Endodermal cell (in vitro differentiated cells): ENCODE measurements around the gene GPX4. TPM values are rescaled to one million over a fixed set of nuclear protein-coding genes. Genes with fewer than 3 reads are reported as not detected.

Source experiments
- DNase-seq: peaks from one replicate; pipeline ENCODE4 v3.0.0-alpha.2; 2017
- H3K27ac ChIP-seq: 2 replicates; pipeline ENCODE4 v1.5.1; 2013; ENCODE audit warnings: mild to moderate bottlenecking, low read depth, low read length, moderate library complexity
- H3K27me3 ChIP-seq: 2 replicates; pipeline ENCODE4 v1.6.1; 2013; ENCODE audit warnings: mild to moderate bottlenecking, low read length, moderate library complexity; ENCODE audit not compliant: insufficient read depth, control insufficient read depth, poor library complexity, severe bottlenecking
- H3K36me3 ChIP-seq: 2 replicates; pipeline ENCODE4 v1.7.0; 2013; ENCODE audit warnings: mild to moderate bottlenecking, low read length, moderate library complexity; ENCODE audit not compliant: control insufficient read depth, insufficient read depth
- H3K4me1 ChIP-seq: one replicate; pipeline ENCODE4 v1.7.0; 2013; ENCODE audit warnings: low read length; ENCODE audit not compliant: control insufficient read depth, insufficient read depth
- H3K4me3 ChIP-seq: 2 replicates; pipeline ENCODE4 v1.5.1; 2013; ENCODE audit warnings: mild to moderate bottlenecking, low read length, moderate library complexity
- H3K9ac ChIP-seq: 2 replicates; pipeline ENCODE4 v1.6.1; 2013; ENCODE audit warnings: mild to moderate bottlenecking, low read length, moderate library complexity; ENCODE audit not compliant: poor library complexity, severe bottlenecking; ENCODE audit errors: extremely low read depth
- H3K9me3 ChIP-seq: 2 replicates; pipeline ENCODE4 v1.6.1; 2013; ENCODE audit warnings: mild to moderate bottlenecking, low read length, moderate library complexity; ENCODE audit not compliant: control insufficient read depth
- H3K27ac Mint-ChIP-seq: 2 replicates; pipeline ENCODE4 v1.8.0; 2020; ENCODE audit warnings: mixed read lengths
- H3K27me3 Mint-ChIP-seq: 2 replicates; pipeline ENCODE4 v1.8.0; 2021; ENCODE audit warnings: mild to moderate bottlenecking, mixed read lengths; ENCODE audit not compliant: insufficient read depth
- H3K36me3 Mint-ChIP-seq: 2 replicates; pipeline ENCODE4 v1.8.0; 2020; ENCODE audit warnings: low read depth, mixed read lengths
- H3K4me1 Mint-ChIP-seq: 2 replicates; pipeline ENCODE4 v1.8.0; 2020; ENCODE audit warnings: mixed read lengths
- H3K4me3 Mint-ChIP-seq: 2 replicates; pipeline ENCODE4 v1.8.0; 2020; ENCODE audit warnings: mild to moderate bottlenecking, moderate library complexity, mixed read lengths
- H3K9me3 Mint-ChIP-seq: 2 replicates; pipeline ENCODE4 v1.8.0; 2020; ENCODE audit warnings: mild to moderate bottlenecking, mixed read lengths
- WGBS, 2 experiments: methylation state at CpG; one replicate each; pipeline versions ENCODE4 v1.1.5 to v1.1.7; 2013; ENCODE audit warnings: missing lambda C conversion rate in 2 of 2, mixed read lengths in 1 of 2; ENCODE audit not compliant: insufficient coverage in 1 of 2, insufficient read length in 1 of 2; 5-methylcytosine and 5-hydroxymethylcytosine counted together
- total RNA-seq, 2 donors: library from RNA; stranded (reverse); fragmentation: NEBNext Ultra II Directional in 1 of 2; extraction: Animal tissue kit (Norgen Biotek cat#: 25700) in 1 of 2; gene quantifications; 2 replicates in 1 of 2; 3 replicates in 1 of 2; pipeline ENCODE4 v1.2.1, GENCODE V29; 2021
- TF ChIP-seq, protein P1 (sequence below): fragments of 200-600 bp; sonication (generic); conservative IDR thresholded peaks from 2 replicates; pipeline ENCODE4 v1.5.0; 2021; ENCODE audit warnings: antibody characterized with exemption, mild to moderate bottlenecking

The GPX4 gene
- total RNA-seq, 2 donors from 2014 or later, result 331 to 449 TPM

DNA sequence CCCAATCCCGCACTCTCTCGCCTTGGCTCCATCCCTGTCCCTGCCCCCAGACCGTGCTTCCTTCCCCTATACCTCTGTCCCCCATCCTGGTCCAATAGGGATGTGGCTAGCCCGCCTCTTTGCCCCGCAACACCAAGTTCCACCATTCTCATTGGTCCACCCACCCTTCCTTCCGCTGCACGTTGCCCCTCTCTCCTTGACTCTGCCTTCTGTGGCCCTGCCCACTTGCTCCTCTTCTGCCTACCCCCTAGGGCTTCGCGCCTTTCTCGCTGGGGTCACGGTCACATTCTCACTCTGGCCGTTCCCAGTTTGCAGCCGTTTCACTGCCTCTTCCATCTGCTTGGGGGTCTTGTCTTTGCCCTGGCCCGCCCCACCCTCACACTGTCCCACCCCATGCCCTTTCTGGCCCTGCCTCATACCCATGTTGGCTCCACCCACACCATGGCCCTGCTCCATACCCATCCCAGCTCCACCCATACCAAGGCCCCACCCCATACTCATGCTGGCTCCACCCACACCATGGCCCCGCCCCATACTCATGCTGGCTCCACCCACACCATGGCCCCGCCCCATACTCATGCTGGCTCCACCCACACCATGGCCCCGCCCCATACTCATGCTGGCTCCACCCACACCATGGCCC lies 41.3 kb upstream of the GPX4 start:
- Histone ChIP-seq H3K27ac (no peak overlapping the region), H3K9ac (no peak overlapping the region), H3K4me1 (peaks cover 5% of the 10 kb centered on the region), H3K9me3 (peaks cover 6% of the 10 kb centered on the region), H3K4me3 (no peak overlapping the region), H3K36me3 (peaks cover 14% of the 10 kb centered on the region), H3K27me3 (peaks cover 30% of the 10 kb centered on the region)
- Mint-ChIP-seq H3K4me1 (peaks cover 5% of the 10 kb centered on the region), H3K4me3 (peak overlapping the region; percentile 40), H3K27me3 (peaks cover 21% of the 10 kb centered on the region), H3K27ac (peak overlapping the region; percentile 75), H3K36me3 (peaks cover 8% of the 10 kb centered on the region), H3K9me3 (no peaks in the 10 kb centered on the region)
- TF ChIP-seq, protein P1, sequence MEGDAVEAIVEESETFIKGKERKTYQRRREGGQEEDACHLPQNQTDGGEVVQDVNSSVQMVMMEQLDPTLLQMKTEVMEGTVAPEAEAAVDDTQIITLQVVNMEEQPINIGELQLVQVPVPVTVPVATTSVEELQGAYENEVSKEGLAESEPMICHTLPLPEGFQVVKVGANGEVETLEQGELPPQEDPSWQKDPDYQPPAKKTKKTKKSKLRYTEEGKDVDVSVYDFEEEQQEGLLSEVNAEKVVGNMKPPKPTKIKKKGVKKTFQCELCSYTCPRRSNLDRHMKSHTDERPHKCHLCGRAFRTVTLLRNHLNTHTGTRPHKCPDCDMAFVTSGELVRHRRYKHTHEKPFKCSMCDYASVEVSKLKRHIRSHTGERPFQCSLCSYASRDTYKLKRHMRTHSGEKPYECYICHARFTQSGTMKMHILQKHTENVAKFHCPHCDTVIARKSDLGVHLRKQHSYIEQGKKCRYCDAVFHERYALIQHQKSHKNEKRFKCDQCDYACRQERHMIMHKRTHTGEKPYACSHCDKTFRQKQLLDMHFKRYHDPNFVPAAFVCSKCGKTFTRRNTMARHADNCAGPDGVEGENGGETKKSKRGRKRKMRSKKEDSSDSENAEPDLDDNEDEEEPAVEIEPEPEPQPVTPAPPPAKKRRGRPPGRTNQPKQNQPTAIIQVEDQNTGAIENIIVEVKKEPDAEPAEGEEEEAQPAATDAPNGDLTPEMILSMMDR, result no peak
- 86 to 88% methylated on average over 14 to 15 of the region's 17 CpGs for WGBS, 2 experiments
- DNase-seq, result peak; percentile 60

GRCh38 chr19:1063030-1063908 lies 40.5 kb upstream of the GPX4 start:
- DNase-seq, result peak; percentile 77
- Mint-ChIP-seq H3K4me1 (peaks cover 5% of the 10 kb centered on the region), H3K27me3 (peaks cover 26% of the 10 kb centered on the region), H3K4me3 (no peak overlapping the region), H3K9me3 (no peaks in the 10 kb centered on the region), H3K27ac (no peak overlapping the region), H3K36me3 (peaks cover 7% of the 10 kb centered on the region)
- Histone ChIP-seq H3K27ac (no peak overlapping the region), H3K4me3 (no peak overlapping the region), H3K9me3 (no peaks in the 10 kb centered on the region), H3K36me3 (peaks cover 7% of the 10 kb centered on the region), H3K27me3 (peaks cover 38% of the 10 kb centered on the region), H3K4me1 (peaks cover 5% of the 10 kb centered on the region), H3K9ac (no peak overlapping the region)
- WGBS, 2 experiments, result 92 to 96% methylated on average over 21 to 35 of the region's 37 CpGs
- TF ChIP-seq, protein P1, result no peak

DNA sequence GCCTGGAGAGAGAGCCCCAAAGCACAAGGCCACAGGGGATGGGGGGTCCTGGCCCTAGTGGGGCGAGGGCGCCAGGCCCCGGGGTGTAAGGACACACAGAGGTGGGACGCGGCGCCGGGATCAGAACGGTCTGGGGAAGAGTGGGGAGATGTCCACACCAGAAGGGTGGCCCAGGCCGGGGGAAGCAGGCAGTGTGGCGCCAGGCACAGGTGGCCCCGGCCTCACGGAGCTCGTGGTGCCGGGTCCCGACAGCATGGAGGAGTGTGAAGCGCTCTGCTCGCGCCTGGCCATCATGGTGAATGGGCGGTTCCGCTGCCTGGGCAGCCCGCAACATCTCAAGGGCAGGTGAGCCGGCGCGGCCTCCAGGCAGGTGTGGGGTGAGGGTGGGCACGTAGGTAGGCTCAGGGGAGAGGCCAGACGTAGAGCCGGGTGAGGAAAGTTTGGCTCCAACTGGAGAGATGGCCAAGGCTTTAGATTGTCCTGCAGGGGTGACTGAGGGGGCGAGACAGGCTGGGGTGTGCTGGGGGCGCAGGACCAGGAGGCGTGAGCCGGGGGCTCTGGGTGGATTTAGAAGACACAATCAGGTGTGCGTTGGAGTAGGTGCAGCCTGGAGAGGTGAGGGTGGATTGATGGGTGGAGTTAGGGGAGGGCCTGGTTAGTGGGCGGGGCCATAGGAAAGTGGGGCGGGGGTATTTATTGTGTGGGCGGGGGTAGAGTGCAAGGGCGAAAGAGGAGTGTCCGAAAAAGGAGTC lies 39.7 kb upstream of the GPX4 start:
- Histone ChIP-seq H3K27ac (no peak overlapping the region), H3K36me3 (no peaks in the 10 kb centered on the region), H3K4me3 (no peak overlapping the region), H3K27me3 (peaks cover 46% of the 10 kb centered on the region), H3K9ac (no peak overlapping the region), H3K4me1 (peaks cover 5% of the 10 kb centered on the region), H3K9me3 (no peaks in the 10 kb centered on the region)
- no peaks in the 10 kb centered on the region for H3K9me3 Mint-ChIP-seq
- peaks cover 32% of the 10 kb centered on the region for H3K27me3 Mint-ChIP-seq
- TF ChIP-seq, protein P1, result no peak
- no peaks in the 10 kb centered on the region for H3K36me3 Mint-ChIP-seq
- peak overlapping the region; percentile 55 for H3K27ac Mint-ChIP-seq
- peaks cover 5% of the 10 kb centered on the region for H3K4me1 Mint-ChIP-seq
- peak; percentile 77 for DNase-seq
- H3K4me3 Mint-ChIP-seq, result peak overlapping the region; percentile 49
- 86 to 96% methylated on average over 24 to 37 of the region's 37 CpGs for WGBS, 2 experiments
